Mesenteric fat pad (tissue), 1 donor: ENCODE data around the gene BAZ2A. TPM values are rescaled to one million over a fixed set of nuclear protein-coding genes. Genes with fewer than 3 reads are reported as not detected.

Experiments
- DNase-seq: peaks from one replicate; pipeline ENCODE4 v3.0.0-alpha.2; 2020; ENCODE audit warnings: low spot score
- total RNA-seq: library from RNA; stranded (reverse); fragmentation: NEBNext Ultra II Directional; extraction: Animal tissue kit (Norgen Biotek cat#: 25700); gene quantifications from one replicate; pipeline ENCODE4 v1.2.1, GENCODE V29; 2021
- donor health status: DM: yes; HTN: yes; CAD: no.

Gene BAZ2A
- total RNA-seq, 1 donor from 2014 or later, result 81.2 TPM

DNA sequence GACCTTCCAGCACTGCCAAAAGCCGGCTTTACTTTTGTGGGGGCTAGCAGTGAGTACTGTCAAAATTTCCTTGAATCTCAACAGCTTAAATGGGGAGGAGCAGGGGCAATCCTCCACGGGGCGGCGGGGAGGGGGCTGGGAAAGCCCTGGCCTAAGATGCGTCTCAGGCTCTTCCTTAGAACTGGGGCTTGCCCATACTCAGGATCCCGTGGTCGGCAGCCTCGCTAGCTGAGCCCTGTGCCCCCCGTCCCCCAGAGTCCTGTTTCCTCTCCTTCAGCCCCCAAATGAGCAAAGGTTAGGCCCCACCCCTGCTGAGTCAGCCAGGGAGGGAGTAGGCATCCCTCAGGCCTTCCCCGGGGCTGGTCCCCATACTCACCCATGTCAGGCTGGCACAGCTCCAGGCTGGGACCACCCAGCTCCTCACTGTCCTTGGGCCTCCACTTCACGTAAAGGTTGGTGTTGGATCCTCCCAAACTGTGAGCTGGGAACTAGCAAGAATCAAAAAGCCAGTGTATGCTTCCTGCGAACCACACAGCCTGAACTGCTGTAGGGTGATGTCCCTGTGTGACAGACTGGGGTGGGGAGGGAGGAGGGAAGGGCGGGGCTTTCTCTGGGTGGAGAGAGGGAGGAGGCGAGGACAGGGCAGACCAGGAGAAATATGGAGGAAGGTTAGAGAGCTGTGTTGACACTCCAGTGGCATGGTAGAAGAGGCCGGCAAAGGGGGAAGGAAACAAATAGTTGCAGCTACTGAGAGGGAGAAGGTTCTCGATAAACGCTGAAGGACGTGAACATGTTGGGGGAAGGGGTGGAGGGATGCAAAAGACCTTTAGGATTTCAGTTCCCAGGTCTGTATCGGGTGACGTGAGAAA is 5.9 kb upstream of the BAZ2A start:
- DNase-seq, result no peak

DNA sequence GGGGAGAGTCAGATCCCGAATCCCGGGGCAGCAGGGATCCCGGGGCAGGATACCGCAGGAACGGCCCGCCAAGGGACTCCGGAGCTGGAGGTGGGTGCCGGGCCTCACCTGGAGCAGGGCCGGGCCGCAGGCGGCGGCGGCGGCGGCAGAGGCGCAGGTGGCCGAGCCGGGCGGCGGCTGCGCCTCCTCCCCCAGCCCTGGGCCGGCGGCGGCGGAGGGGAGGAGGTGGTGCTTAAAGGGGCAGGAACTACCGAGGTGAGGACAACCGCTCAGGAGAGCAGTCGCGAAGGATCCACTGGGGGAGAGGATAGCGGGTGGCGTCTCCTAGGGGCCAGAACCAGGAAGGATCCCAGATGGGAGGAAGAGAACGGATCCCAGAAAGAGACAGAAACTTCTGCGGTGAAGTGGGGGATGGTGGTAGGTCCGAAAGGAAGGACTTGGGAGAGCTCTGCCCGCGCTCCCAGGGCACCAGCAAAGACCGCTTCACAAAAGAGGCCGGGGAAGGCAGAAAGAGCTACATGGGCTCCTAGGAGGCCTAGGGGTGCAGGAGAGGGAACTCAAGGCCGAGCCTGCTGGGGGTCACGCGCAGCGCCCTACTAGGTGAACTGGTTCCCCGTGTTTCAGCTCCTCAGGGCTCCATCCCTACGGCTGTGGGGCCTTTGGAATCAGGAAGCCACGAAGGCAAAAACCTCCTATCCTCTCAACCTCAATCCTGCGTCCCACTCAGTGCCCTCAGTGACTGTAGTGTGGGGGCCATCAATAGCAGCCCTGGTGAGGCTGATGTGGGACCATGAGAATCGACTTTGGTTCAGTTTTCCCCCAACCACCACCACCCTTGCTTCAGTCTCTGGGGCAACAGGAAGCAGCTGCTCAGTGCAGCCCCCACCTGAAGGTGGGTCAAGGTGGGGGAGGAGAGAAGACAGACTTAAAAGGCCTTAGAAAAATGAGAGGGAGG is 5.0 kb upstream of the BAZ2A start:
- no peak for DNase-seq

DNA sequence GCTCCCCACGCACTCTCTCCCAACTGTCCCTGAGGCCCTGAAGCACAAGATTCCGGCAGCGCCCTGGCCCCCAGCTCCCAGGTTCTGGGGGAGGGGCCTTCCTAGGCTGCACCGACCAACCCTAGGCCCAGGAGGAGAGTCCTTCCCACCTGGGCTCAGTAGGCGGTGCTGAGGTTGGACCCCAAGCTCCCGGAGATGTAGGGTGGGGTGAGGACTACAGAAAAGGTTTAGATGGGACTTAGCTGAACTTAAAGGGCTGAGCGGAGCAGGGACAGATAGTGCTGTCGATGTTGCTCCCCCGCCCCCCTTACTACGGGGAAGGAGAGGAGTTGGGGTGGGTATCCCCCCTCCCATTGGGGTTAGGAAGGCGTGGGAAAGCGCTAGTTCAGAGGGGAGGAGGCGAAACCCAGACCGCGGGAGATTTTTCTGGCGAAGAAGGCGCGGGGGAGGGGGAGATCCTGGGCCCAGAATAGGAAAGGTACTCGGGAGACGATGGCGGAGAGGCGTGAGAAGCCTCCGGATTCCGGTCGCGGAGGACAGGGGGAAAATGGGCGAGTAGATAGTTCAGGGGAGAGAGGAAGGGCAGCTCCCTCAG is 4.2 kb upstream of the BAZ2A start:
- no peak for DNase-seq

DNA sequence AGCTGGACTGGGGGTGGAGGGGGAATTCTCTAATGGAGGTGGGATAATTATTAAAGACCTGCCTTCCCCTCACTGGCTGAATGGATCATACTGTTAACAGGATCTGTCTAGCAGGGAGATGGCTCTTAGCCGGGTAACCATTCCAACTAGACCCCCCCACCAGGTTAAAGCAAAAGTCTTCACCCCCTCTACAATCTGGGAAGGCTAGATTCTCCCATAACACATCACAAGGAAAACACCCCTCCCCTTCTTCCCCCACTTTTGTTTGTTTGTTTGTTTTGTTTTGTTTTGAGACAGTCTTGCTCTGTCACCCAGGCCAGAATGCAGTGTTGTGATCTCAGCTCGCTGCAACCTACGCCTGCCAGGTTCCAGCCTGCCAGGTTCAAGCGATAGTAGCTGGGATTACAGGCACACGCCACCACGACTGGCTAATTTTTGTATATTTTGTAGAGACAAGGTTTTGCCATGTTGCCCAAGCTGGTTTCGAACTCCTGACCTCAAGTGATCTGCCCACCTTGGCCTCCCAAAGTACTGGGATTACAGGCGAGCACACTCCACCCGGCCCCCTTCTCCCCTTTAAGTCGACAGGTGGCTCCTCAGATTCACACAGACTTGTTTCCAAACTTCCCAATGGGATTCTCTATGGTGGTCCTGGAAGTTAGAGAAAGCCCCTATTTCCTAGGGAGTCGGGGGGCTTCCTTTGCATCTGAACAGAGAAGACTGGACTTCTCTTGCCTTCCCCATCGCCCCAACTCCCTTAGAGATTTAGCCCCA is 3.5 kb upstream of the BAZ2A start:
- no peak for DNase-seq

DNA sequence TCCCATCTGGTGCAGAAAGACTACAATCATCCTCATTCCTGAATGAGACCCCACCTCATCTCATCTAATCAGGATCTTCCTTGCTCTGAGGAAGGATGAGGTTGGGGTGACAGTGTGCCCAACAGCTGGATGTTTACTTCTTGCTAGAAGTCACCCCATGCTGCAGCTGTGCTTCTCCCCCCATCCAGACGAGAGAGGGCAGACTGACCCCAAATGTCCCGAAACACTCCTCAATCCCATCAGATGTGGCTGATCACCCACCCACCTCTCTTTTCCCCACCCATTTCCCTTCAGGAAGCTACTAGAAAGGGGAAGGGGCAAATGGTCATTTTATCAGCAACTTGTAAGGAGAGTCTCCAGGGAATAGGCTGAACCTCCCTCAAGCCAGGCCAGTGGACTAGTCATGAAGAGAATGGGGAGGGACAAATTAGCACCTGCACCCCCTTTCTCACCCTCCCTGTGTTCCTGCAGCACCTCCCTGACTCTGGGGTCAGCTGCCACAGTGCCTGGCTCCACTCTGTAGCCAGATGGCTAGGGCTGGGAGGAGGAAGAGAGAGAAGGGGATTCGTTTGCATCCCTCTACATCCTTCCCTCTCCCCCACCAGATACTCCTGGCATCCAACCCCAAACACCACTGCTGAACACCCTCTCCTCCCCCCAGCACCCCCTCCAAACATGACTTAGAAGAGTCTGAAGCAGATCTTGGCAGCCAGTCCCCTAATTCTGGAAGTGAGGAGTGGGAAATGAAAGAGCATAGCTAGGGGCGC is 2.8 kb upstream of the BAZ2A start:
- DNase-seq, result no peak

DNA sequence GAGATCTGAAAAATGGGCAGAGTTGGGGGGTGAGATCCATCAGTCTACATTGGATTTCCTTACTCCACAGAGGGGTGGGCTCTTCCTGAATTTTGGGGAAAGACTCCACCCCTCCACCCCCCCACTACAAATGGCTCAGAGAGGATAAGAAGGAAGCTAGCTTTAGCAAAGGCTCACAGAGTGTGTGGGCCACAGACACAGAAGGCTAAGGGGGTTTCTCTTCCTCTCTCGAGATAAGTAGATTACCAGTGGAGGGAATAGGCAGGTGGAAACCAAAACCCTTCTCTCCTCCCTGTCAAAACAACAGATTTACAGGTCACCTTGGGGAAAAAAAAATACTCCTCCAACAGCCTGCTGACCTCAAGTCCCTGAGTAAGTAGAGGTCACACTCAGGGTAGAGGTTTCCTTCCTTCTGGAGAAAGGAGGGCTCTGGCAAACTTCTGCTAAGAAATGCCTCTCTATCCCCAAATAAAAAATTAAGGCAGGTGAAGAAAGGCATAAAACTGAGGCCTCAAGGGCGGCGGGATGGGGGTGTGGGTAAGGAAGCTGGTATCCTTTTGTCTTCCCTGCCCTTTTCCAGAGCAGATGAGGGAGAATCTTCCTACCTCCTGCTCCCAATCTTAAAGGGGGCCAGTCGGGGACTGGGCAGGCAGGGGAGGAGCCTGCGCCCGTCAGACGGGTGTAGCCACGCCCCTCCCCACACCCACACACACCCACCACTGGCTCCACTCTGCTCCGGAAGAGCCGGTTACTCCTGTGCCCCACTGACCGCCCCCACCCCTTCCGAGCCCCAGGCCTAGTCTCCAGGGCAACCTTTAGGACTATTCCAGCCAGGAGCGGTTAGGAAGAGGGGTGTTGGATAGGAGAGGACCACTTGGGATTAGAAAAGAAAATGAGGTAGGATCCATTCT is 1.9 kb upstream of the BAZ2A start:
- DNase-seq, result no peak

DNA sequence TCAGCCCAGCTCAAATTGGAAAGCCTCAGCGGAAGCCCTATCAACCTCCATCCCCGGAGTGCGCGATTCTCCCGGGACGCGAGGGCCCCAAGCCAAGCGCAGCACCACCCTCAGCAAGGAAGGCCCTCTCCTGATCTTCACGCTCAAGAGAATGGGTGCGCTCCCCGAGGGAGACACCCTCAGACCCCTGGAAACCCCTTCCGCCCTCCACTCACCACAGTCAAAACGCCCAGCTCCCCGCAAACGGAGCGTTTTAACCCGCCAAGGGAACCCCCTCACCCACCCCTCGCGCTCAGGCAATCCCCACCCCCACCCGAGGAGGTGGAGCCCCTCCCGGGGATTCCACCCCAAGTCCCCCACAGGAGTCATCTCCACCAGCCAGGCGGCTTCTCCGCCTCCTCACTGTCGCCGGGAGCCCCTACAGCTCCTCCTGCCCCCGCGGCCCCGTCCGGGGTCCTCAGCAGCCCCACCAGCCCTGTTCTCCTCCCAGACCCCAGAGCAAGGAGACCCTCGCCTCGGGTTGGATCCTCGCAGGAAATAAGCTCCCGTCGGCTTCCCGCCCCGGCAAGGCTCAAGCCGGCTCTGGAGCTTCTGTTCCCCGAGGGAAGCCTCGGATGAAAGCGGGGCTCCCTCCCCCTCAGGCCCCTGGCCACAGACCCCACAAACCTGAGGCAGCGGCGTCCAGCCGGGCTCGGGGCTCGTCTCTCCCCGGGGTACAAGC is 507 bp downstream of the BAZ2A start:
- no peak for DNase-seq

DNA sequence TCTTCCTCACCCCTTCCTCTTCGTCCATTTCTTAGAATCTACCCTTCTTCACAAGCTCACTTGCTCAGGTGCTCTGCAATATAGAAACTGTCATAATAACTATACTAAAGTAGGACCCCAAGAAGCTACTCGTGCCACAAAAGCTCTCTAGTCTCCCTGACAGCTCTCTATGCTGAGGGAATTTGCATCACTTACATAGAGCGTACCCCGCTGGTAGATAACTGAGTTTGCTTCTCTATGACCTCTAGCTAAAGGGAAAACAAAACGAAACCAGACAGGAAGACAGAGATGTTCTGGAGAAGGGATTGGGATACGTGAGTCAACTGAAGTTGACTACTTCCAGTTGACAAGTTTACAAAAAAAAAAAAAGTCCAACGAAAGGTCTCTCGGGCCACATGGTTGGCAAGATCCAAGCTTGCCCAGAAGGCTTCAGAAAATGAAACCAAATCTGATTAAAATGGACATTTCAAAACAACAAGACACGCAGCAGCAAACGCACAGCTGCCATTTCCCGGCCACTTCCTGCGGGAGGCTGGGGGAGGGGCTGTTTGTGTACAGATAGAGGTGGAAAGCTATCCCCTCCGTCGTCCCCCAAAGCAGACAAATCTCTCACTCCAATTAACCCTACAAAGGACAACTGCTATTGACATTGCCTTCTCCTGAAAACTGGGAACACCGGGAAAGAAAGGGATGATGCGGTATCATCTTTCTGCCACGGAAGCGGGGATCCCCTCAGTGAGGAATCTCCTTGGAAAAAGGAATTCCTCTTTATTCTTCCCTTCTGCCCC is 1.3 kb downstream of the BAZ2A start:
- no peak for DNase-seq

DNA sequence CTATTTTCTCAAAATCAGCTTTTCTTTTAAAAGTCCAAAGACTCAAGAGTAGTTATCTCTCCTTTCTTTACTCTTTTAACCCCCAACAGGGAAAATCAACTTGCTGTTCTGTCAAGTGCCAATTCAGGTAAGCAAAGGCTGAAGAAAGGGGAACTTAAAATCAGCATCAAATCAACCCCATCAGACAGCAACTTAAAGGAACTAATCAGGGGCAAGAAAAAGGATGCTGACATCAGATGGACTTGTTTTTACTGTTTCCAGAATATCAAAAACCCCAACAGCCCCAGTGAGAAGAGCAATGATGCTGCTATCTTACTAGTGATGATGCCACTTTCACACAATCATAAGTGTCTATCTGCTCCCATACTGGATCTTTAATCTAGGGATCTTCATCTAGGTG is 3.4 kb downstream of the BAZ2A start:
- DNase-seq, result no peak

DNA sequence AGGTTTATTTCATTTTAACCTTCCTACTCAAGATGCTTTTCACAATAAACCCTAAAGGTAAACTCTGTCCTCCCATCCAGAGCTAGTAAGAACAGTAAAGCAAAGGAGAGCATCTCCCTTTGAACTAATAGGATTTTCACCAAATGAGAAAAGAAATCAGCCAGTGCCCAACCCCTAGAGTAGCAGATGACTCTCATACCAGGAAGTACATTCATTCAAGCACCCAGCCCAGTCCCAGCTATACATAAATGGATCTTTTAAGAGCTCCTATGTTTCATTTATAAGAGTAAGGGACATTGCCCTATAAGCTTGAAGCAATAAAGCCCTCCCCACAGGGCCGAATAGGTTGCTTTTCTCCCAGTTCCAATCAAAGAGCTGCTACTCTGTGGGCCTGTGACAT is 7.6 kb downstream of the BAZ2A start:
- DNase-seq, result no peak

DNA sequence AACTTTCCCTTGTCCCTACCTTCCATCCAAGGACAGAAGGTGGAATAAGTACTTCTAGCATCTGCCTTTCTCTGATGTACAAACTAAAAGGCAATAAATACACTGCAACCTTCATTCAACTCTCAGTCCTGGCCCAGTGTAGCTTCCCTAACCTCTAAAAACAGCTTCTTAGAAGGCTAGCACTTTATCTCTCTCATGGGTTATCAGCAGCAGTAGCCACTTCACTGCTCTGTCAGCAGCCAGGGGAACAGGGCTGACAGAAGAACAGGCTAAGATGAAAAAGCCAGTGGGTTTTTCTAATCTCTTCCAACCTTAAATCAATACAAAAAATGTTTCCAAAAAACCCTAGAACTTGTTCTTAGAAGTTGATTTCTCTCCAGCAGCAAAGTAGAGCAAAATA is 13.2 kb downstream of the BAZ2A start:
- DNase-seq, result no peak

DNA sequence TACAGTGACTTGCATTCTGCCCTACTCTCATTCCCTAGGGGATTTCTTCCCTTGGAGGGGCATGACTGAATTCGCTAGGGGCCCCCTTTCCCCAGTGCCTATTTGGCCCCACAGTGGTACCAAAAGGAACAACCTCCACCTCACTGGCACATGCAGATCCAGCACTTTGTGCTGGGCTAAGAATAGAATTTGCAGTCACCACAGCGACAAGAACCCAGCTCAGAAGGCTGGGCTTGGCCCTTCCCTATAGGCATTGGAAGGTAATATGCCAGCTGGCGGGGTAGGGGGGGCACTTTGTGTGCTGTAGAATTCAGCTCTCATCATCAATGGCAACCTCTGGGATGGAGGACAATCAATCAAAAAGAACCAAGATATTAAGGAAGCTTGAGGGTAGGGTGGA is 13.9 kb downstream of the BAZ2A start:
- no peak for DNase-seq

DNA sequence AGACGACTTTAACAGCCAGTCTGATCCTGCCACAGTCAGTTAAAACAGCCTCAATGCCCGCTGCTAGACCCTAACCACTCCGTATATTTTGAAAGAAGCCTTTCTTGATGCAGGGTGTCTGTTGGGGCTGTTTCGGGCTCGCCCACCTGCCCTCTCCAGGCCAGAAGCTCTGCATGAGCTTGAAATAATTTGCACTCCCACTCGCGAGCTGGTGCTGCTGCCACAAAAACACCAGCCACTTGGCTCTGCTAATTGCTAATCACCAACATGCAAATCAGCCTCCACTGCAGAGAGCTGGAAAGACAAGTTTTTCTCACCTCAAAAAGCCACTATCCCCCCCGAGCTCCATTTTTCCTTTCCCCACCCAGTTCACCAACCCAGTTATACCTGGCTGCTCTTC is 15.5 kb downstream of the BAZ2A start:
- no peak for DNase-seq

DNA sequence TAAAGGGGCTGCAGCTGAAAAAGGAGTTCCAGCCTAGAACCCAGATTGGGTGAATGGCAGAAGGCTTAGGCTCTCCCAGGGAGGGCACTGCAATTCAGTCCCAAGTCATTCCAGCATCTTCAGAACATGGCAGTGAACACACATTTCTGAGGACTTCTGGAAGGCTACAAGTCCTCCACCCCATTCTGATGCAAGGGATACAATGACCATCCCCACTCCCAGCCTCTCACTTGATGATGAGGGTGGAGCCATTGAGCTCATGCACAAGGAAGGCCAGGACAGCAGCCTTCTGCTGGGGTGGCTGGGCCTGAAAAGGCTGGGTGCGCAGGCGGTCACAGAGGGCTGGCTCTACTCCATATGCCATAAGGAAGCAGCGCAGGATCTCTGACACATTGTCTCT is 25.8 kb downstream of the BAZ2A start:
- DNase-seq, result no peak

DNA sequence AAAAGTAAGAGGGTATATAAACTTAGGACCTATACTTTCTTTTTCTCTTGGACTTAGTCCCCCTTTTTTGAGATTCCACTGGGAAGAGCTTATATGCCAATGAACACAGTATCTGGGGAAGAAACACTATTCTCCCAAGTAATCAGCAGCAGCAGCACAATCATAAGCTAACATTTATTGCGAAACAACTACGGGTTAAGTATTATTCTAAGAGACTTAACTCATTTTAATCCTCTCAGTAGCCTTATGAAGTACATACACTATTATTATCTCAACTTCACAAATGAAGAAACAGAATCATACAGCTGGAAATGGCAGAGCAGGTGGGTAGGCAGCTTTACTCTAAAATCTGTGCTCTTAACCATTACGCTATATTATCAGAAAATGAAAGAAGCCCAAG is 27.9 kb downstream of the BAZ2A start:
- no peak for DNase-seq

DNA sequence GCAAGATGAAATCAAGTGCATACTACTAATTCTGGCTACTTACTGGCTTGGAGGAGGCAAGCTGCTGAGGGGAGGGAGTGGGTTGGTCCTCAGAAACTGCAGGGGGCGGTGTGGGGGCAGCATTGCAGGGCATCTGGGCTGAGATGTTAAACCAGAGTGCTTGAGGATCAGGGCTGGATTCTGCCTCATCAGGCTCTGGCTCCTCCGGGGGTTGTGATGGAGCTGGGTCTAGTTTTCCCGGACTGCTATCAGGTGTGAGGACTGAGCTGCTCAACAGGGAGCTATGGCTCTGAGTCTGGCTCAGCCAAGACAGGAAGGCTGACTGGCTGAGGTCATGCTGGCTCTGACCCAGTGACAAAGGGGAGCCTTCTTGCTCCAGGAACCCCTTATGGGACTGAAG is 28.6 kb downstream of the BAZ2A start:
- no peak for DNase-seq

DNA sequence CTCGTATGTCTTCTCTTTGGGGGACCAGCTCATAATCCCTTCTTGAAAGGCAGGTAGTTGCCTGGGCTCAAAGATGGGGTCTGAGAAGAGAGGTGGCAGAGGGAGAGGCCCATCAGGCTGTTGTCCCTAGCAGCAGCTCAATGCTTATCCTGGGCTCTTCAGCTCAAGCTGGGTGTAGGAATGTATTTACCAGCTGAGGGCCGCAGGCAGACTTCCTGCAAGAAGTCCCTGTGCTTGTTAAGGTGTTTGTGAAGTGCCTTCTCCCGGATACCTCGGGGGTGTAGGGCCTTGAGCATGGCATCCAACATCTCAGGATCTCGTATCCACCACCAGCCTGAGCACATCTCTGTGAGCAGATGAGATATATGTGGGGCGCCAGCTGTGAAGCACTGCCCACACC is 29.4 kb downstream of the BAZ2A start:
- DNase-seq, result no peak

DNA sequence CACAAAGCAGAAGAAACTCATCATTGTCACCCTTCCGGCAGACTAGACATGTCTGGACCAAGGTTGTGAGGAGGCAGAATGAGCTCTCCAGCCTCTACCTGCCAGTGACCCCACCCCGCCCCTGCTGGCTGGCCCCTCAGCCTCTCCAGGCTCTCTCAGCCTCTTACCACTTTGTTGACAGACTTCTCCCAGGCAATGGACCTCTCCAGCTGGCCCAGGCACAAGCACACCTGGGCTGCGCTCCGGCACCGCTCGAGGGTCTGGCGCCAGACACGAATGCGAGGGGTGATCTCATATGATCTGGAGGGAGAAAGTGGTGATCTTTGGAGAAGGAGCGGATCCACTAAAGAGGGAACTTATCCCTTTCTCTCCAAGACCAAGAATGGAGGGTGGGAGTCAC is 30.3 kb downstream of the BAZ2A start:
- no peak for DNase-seq
